GM10248 (cell line): ENCODE results near the gene SLC25A22.

Experiments
- CTCF ChIA-PET: fragments of 300-600 bp; sonication (Branson Sonifier 250); formaldehyde crosslinking; extraction: SDS; loops from one replicate; lab custom pipeline; 2021; ENCODE audit warnings: antibody characterized with exemption; lab: Yijun Ruan, JAX
- POLR2A ChIA-PET: fragments of 350-650 bp; sonication (Branson Sonifier 250); formaldehyde crosslinking; extraction: SDS; loops from one replicate; lab custom pipeline; 2020; ENCODE audit warnings: antibody characterized with exemption; lab: Yijun Ruan, JAX
- DNase-seq: peaks from one replicate; pipeline ENCODE4 v3.0.0; 2012; ENCODE audit errors: extremely low spot score
- TF ChIP-seq, protein P1 (sequence below): IDR thresholded peaks from 2 replicates; pipeline ENCODE4 v1.5.1; 2012; ENCODE audit warnings: mild to moderate bottlenecking, low read depth; ENCODE audit errors: extremely low read depth, missing control alignments, control extremely low read depth

The SLC25A22 gene

DNA sequence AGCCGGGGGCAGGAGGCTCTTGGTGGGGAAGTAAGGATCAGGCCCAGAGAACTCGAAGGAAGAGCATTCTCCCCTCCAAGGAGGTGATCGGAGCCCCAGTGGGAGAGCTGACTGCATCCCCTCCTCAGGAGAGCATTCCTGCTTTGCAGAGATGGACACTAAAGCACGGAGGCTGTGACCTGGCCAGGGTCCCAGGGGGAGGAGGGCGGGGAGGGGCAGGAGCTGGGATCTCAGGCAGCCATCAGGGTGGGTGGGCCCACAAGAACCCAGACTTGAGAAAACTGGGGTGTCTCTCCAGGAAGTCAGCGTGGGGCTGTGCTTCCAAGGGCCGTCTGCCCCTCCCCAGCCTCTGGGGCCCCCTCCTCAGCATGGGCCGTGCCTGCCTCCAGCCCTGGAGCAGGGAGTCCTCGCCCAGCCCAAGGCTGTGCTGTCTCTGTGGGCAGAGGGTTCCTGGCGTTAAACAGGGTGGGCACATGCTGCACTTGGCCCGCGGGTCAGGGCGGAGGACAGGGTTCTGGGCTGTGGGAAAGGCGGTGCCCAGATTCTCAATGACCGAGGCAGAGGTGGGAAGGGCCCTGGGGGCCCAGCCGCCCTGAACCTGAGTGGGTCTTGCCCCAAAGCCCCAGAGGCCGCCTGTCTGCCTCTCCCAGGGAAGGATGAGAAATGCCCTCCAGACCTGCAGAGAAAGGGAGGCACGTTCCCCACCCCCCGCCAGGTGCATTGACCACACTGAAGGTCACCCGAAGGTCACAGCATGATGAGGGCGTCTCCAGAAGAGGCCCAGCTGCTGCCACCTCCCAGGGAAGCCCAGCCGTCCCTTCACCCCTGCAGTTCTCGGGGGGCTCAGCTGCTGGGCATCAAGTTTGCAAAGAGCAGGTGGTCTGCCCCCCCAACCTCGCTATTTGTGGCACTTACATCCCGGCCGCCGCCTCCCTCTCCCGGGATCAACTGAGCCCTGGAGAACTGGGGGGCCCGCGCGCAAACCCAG, 8.8 kb downstream of the SLC25A22 start:
- CTCF ChIA-PET = interaction anchor here (2.5 kb wide), 1 partner anchor 11 kb away, joined by 10 read pairs; the partner anchor contains the start of gene GATD1
- POLR2A ChIA-PET = interaction anchor here (0.5 to 1.1 kb wide), 2 partner anchors 30 to 450 kb away, joined by 3 to 6 read pairs; no protein-coding TSS in a partner anchor

DNA sequence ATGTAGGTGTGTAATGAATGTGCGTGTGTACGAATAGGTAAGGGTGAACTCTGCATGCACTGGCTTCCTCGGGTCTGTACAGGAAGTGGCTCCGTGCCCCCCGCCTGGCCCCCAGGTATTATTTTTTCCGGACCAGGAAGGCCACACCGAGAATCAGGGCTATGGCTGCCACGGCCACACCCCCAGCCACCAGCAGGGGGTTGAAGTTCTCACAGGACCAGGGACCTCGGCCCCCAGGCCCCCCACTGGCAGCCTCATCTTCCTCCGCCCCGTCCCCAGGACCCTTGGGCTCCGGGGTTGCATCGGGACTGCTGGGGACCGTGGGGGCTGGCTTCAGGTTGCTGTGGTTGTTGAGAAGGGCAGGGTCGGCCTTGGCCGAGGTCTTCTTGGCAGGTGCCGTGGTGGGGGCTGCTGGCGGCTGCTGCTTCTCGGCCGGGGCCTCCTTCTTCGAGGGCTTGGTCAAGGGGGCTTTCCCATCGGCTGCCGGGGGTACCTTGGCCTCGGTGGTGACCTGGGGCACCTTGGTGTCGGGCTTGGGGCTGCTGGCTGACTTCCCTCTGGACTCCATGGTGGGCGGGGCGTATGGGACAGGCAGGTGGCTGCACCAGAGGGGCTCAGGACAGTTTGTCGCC, 10.0 kb downstream of the SLC25A22 start:
- TF ChIP-seq, protein P1, sequence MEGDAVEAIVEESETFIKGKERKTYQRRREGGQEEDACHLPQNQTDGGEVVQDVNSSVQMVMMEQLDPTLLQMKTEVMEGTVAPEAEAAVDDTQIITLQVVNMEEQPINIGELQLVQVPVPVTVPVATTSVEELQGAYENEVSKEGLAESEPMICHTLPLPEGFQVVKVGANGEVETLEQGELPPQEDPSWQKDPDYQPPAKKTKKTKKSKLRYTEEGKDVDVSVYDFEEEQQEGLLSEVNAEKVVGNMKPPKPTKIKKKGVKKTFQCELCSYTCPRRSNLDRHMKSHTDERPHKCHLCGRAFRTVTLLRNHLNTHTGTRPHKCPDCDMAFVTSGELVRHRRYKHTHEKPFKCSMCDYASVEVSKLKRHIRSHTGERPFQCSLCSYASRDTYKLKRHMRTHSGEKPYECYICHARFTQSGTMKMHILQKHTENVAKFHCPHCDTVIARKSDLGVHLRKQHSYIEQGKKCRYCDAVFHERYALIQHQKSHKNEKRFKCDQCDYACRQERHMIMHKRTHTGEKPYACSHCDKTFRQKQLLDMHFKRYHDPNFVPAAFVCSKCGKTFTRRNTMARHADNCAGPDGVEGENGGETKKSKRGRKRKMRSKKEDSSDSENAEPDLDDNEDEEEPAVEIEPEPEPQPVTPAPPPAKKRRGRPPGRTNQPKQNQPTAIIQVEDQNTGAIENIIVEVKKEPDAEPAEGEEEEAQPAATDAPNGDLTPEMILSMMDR = no peak
- POLR2A ChIA-PET = no interaction called here
- DNase-seq = no peak
- CTCF ChIA-PET = no interaction called here

More for the DNA sequence above, 8.8 kb downstream of the SLC25A22 start:
- TF ChIP-seq, protein P1 = no peak
- peak; percentile 44 for DNase-seq

DNA sequence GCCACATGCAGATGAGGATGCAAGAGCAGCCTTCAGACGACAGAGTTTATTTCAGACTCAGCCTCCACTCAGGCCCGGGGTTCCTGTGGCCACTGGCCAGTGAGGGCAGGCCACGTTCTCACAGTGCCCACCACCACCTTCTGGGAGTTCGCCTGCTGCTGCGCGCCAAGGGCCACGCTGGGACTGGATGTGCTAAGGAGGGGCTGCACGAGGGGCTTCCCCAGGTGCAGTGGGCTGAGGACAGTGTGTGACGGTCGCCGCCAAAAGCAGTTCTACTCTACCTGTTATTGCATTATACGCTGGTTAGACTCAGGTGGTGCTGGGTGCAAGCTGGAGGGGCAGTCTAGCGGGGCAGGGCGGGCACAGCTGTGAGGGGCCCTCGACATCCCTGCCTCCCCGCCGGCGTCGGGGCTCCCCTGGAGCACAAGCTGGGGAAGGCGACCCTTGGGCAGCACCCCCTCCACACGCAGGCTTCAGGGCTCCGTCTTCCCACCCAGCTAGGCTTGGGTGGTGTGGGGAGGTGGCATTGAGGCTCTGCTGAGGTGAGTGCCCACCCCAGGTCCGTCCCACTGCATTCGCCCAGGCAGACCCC, 10.9 kb downstream of the SLC25A22 start:
- ChIA-PET CTCF (no interaction called here), POLR2A (no interaction called here)
- TF ChIP-seq, protein P1 = no peak
- no peak for DNase-seq

DNA sequence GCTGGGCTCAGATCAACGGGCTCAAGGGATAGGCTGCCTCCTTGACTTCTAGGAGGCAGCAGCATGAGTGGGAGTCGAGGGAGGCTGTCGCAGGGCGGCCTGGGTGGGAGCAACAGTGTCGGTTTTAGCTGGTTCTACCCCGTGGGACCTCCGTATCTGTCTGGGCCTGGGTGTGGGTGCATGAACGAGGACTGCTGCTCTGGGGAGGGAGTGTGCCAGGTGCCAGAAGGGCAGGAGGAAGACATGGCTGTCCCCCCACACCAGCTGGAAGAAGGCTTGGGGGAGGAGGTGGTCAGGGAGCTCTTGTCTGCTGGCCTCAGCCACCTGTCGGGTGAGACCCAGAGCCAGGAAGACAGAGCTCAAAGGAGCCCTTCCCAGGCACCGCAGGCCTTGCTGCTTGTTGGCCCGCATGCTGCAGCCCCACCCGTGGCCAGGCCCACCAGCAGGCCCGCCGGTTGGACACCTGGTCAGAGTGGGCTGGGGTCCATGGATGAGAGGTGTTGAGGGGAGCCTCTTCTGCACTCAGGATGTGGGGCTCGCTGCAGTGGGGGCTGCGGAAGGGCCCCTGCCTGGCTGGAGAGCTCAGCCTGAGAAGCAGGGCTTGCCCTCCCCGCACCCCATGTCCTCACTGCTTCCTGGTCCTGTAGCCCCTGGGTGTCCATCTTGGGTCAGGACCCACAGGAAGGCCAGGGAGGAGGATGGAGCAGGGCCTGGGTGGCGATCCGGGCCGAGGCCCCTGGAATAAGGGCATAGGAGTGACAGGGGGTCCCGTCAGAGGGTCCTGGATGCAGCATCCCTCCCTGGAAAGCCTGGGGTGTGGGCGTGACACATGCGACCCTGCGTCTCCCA, 11.6 kb downstream of the SLC25A22 start:
- POLR2A ChIA-PET = no interaction called here

DNA sequence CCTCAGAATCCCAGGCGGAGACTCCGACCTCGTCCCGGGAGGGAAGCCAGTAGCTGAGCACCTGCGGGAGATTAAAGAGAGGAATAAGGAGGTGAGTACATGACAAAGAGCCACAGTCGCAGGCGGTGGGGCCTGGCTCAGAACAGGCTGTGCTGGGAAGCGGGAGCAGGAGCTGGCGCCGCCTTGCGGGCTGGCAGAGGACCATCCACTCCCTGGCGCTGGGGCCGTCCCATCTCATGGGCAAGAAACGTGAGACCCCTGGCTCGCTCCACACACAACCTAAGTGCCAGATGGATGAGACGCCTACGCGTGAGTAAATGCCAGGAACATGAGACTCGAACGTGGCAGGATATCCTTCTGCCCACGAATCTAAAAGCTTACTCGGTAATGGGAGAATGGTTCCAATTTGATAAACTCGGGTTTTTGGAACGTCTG, 14.5 kb downstream of the SLC25A22 start:
- DNase-seq = no peak
- ChIA-PET CTCF (interaction anchor here (0.7 to 2.0 kb wide), 3 partner anchors 13 to 59 kb away, joined by 3 to 12 read pairs (median 4); partner anchors contain the start of gene TSPAN4), POLR2A (no interaction called here)
- TF ChIP-seq, protein P1 = peak; percentile 35

More for the DNA sequence above, 11.6 kb downstream of the SLC25A22 start:
- CTCF ChIA-PET = interaction anchor here (0.9 to 2.0 kb wide), 3 partner anchors 18 to 232 kb away, joined by 4 to 5 read pairs (median 5); no protein-coding TSS in a partner anchor
- DNase-seq = no peak
- TF ChIP-seq, protein P1 = no peak
